ENCODE measurements around the gene KAT7. TPM values are rescaled to one million over a fixed set of nuclear protein-coding genes. Genes with fewer than 3 reads are reported as not detected.

The KAT7 gene
- total and polyA plus RNA-seq, 2 of the 8 experiments (the other 6 are each of a cell fraction or from before 2014, with no cell fraction given): 90.9 to 139 TPM

- Histone ChIP-seq H3K4ac (replicated peaks; ENCODE audit: insufficient read length, low read depth, low read length) (no peak overlapping the region), H2BK120ac (replicated peaks; ENCODE audit: low read depth, low read length) (no peak overlapping the region), H2BK20ac (ENCODE audit: low read length) (no peak overlapping the region), H3K14ac (ENCODE audit: insufficient read length) (no peak overlapping the region), H4K91ac (replicated peaks; ENCODE audit: insufficient read length, low read length) (no peak overlapping the region), H2BK12ac (ENCODE audit: low read depth, low read length) (no peak overlapping the region), H3K27me3 (replicated peaks in 1 of 4; ENCODE audit: control insufficient read depth in 3 of 4, extremely low read depth in 1 of 4, insufficient read depth in 3 of 4, low read length in 3 of 4) (no peaks in the 10 kb centered on the region), H3K36me3 (ENCODE audit: control insufficient read depth in 2 of 4, insufficient read depth in 4 of 4, low read length in 3 of 4) (peaks cover 35 to 79% (median 63%) of the 10 kb centered on the region in 4 experiments), H3K18ac (ENCODE audit: extremely low read depth, low read length) (no peak overlapping the region), H4K20me1 (replicated peaks in 1 of 2; ENCODE audit: control insufficient read depth in 1 of 2, insufficient read depth in 2 of 2, low read length in 2 of 2) (peaks cover 0 to 2% of the 10 kb centered on the region in 2 experiments), H3K79me2 (ENCODE audit: control insufficient read depth in 1 of 2, insufficient read depth in 2 of 2, low read length in 2 of 2) (peaks cover 0 to 26% of the 10 kb centered on the region in 2 experiments; a peak in 3 of 4 replicates), H4K8ac (ENCODE audit: extremely low read depth, insufficient read depth, low read length) (no peak overlapping the region), H3K9ac (replicated peaks in 1 of 4; ENCODE audit: extremely low read depth in 1 of 4, low read depth in 3 of 4, low read length in 3 of 4) (no peak overlapping the region), H3K23ac (ENCODE audit: insufficient read length) (no peak overlapping the region), H3K56ac (replicated peaks; ENCODE audit: insufficient read length, low read depth, low read length) (no peak overlapping the region), H3K79me1 (ENCODE audit: low read depth, low read length) (peaks cover 3% of the 10 kb centered on the region; the same call in 1 of the 2 replicates), H2AK5ac (ENCODE audit: low read depth, low read length) (no peak overlapping the region), H3K4me3 (ENCODE audit: extremely low read depth in 1 of 4, insufficient read depth in 2 of 4, low read depth in 3 of 4, low read length in 4 of 4) (no peak overlapping the region), H3K4me1 (replicated peaks in 1 of 4; ENCODE audit: control insufficient read depth in 3 of 4, insufficient read depth in 4 of 4, low read length in 3 of 4) (peaks cover 0 to 11% (median 7%) of the 10 kb centered on the region in 4 experiments; a peak in 5 of 7 replicates), H2BK5ac (ENCODE audit: low read depth, low read length) (no peak overlapping the region), H3K4me2 (ENCODE audit: insufficient read depth in 1 of 2, low read depth in 2 of 2, low read length in 2 of 2) (no peak overlapping the region), H2AFZ (ENCODE audit: low read length) (no peak overlapping the region), H3K23me2 (ENCODE audit: low read depth, low read length) (no peaks in the 10 kb centered on the region), H4K5ac (ENCODE audit: insufficient read length, low read depth, low read length) (no peak overlapping the region), H3K27ac (ENCODE audit: low read depth, low read length) (no peak overlapping the region), H3K9me3 (ENCODE audit: insufficient read depth in 2 of 2, low read depth in 1 of 2, low read length in 1 of 2) (no peaks in the 10 kb centered on the region), H2BK15ac (ENCODE audit: low read length) (no peak overlapping the region)
- WGBS, 2 experiments (ENCODE audit: extremely low coverage in 1 of 2, insufficient coverage in 1 of 2, insufficient read length in 1 of 2, insufficient replicate concordance in 2 of 2, low coverage in 1 of 2, low lambda C conversion rate in 2 of 2, missing lambda C conversion rate in 1 of 2): 85% methylated on average over 2 of the region's 2 CpGs; no CpG with 5 or more reads in 1 of the 2 experiments
- no peak for DNase-seq (ENCODE audit: low read depth in 1 of 2, low spot score in 2 of 2)
- FAIRE-seq: no peak
- CTCF ChIA-PET (ENCODE audit: partially characterized antibody): interaction anchor here (1.2 to 1.3 kb wide), 2 partner anchors 16 to 115 kb away, joined by 4 to 6 read pairs; partner anchors contain the start of gene SLC35B1
- POLR2A ChIA-PET (ENCODE audit: partially characterized antibody): interaction anchor here (1.3 to 1.6 kb wide), 2 partner anchors 35 to 45 kb away, joined by 3 read pairs; partner anchors contain the start of gene KAT7
- TF ChIP-seq E2F6 (IDR thresholded peaks at IDR 0.05) (no peak), SIRT6 (IDR thresholded peaks at IDR 0.05; ENCODE audit: low read length) (no peak), JUN (IDR thresholded peaks at IDR 0.05; ENCODE audit: low read depth, low read length) (no peak), ASH2L (IDR thresholded peaks at IDR 0.05; ENCODE audit: low read length) (no peak), CHD1 (IDR thresholded peaks at IDR 0.05; ENCODE audit: low read depth, low read length) (no peak), POLR2AphosphoS5 (IDR thresholded peaks at IDR 0.05; ENCODE audit: low read depth, low read length) (no peak), RBBP5 (IDR thresholded peaks at IDR 0.05; ENCODE audit: borderline replicate concordance, low read depth, low read length) (no peak), EZH2 (IDR thresholded peaks at IDR 0.05; ENCODE audit: low read depth, low read length, severe bottlenecking) (no peak), USF2 (IDR thresholded peaks at IDR 0.05; ENCODE audit: low read length) (no peak), HDAC2 (IDR thresholded peaks at IDR 0.05; ENCODE audit: borderline replicate concordance in 1 of 2, low read depth in 2 of 2, low read length in 2 of 2) (no peak)
Measured at GRCh38 chr17:49822829-49823228, 34.3 kb downstream of the KAT7 start.

Measured in H1 (cell line).